GM12878 (cell line): Measurements from ENCODE around the gene OR6B2. TPM values are rescaled to one million over a fixed set of nuclear protein-coding genes. Genes with fewer than 3 reads are reported as not detected.

Source experiments
- JUND ChIP-seq: IDR thresholded peaks from 2 replicates; pipeline ENCODE4 v1.6.1; 2012; ENCODE audit warnings: low read depth, mild to moderate bottlenecking, low read length, improper control_type of control experiment, moderate library complexity
- NFYB ChIP-seq: IDR thresholded peaks from 2 replicates; pipeline ENCODE4 v1.6.1; 2011; ENCODE audit warnings: low read depth, mild to moderate bottlenecking, low read length, improper control_type of control experiment, moderate library complexity; ENCODE audit not compliant: insufficient read depth
- PBX3 ChIP-seq: IDR thresholded peaks from 2 replicates; pipeline ENCODE4 v1.6.1; 2011; ENCODE audit warnings: mild to moderate bottlenecking, low read depth, low read length, moderate library complexity; ENCODE audit not compliant: insufficient replicate concordance
- POLR2A ChIP-seq: IDR thresholded peaks from 2 replicates; pipeline ENCODE4 v1.6.1; 2011; ENCODE audit warnings: low read depth, mild to moderate bottlenecking, low read length
- SUPT20H ChIP-seq: IDR thresholded peaks from 2 replicates; pipeline ENCODE4 v1.6.1; 2011; ENCODE audit warnings: low read depth, mild to moderate bottlenecking, low read length, moderate library complexity, borderline replicate concordance; ENCODE audit not compliant: control insufficient read depth
- ZBTB11 ChIP-seq: fragments of 450-650 bp; formaldehyde crosslinking; IDR thresholded peaks from 2 replicates; pipeline ENCODE4 v1.5.0; 2022; ENCODE audit warnings: mild to moderate bottlenecking, missing genetic modification characterization
- ZNF384 ChIP-seq: IDR thresholded peaks from 2 replicates; pipeline ENCODE4 v1.6.1; 2012; ENCODE audit warnings: low read depth, mild to moderate bottlenecking, low read length, improper control_type of control experiment, borderline replicate concordance
- polyA plus RNA-seq, 11 experiments: library from polyadenylated mRNA; depleted of rRNA in 4 of 11; unstranded in 6 of 11; stranded (reverse) in 5 of 11; fragments of >200 nt; fragmentation: Nextera tagmentation in 4 of 11; fragmentation: Illumina TruSeq in 1 of 11; extraction: Ambion mirVana in 4 of 11; extraction: Trizol in 1 of 11; gene quantifications; 1 replicate in 1 of 11; 2 replicates in 10 of 11; pipeline versions ENCODE4 v1.2.1 to v1.2.3, GENCODE V29; 2011 to 2016; ENCODE audit warnings: inconsistent platforms in 2 of 11, missing spikeins in 2 of 11, low read depth in 1 of 11
- total RNA-seq, 4 experiments: library from RNA; depleted of rRNA in 3 of 4; stranded (reverse); fragments of >200 nt in 3 of 4; fragmentation: Illumina TruSeq in 1 of 4; extraction: Trizol in 1 of 4; gene quantifications; 2 replicates each; pipeline versions ENCODE4 v1.2.1 to v1.2.3, GENCODE V29; 2013 to 2021

Gene OR6B2
- total and polyA plus RNA-seq, 10 of the 15 experiments (the other 5 are each of a cell fraction or from before 2014, with no cell fraction given) = not detected

GRCh38 chr2:239983004-239983778 is 47.0 kb downstream of the OR6B2 start (continued):
- TF ChIP-seq ZBTB11 (CRISPR knock-in tag) (no peak), ZNF384 (no peak), POLR2A (no peak), JUND (no peak), NFYB (no peak), PBX3 (no peak), SUPT20H (no peak)
- TF ChIP-seq, all 136 proteins: peak for 0

Other genes with a start within 250 kb of the OR6B2 start
- 149 and 172 TPM in 2 replicates for gene NDUFA10, start 5.1 kb downstream of the OR6B2 start, total RNA-seq (2014; rRNA removed)
- gene NDUFA10, start 5.1 kb downstream of the OR6B2 start, total RNA-seq (2014; rRNA removed; fragmentation: Illumina TruSeq; extraction: Trizol) = 104 and 106 TPM in 2 replicates
- 144 and 147 TPM in 2 replicates for gene NDUFA10, start 5.1 kb downstream of the OR6B2 start, total RNA-seq (2021)
- 123 and 160 TPM in 2 replicates for gene NDUFA10, start 5.1 kb downstream of the OR6B2 start, polyA plus RNA-seq (2011; rRNA removed)
- gene NDUFA10, start 5.1 kb downstream of the OR6B2 start, polyA plus RNA-seq (2014; fragmentation: Illumina TruSeq; extraction: Trizol) = 112 and 116 TPM in 2 replicates
- gene NDUFA10, start 5.1 kb downstream of the OR6B2 start, polyA plus RNA-seq (2014; fragmentation: Nextera tagmentation; extraction: Ambion mirVana) = 100 to 1,000 TPM in 1 of 2 experiments, 10 to 100 TPM in 1; 44.1 to 133 TPM
- 155 and 169 TPM in 2 replicates for gene NDUFA10, start 5.1 kb downstream of the OR6B2 start, polyA plus RNA-seq (2014; rRNA removed)
- gene NDUFA10, start 5.1 kb downstream of the OR6B2 start, polyA plus RNA-seq (2016; fragmentation: Nextera tagmentation; extraction: Ambion mirVana) = 100 to 1,000 TPM; 215 to 216 TPM
- gene OR6B3, start 23.1 kb upstream of the OR6B2 start, total RNA-seq (2014; rRNA removed) = not detected in 2 replicates
- gene OR6B3, start 23.1 kb upstream of the OR6B2 start, total RNA-seq (2014; rRNA removed; fragmentation: Illumina TruSeq; extraction: Trizol) = not detected in 2 replicates
- not detected in 2 replicates for gene OR6B3, start 23.1 kb upstream of the OR6B2 start, total RNA-seq (2021)
- not detected in 2 replicates for gene OR6B3, start 23.1 kb upstream of the OR6B2 start, polyA plus RNA-seq (2011; rRNA removed)
- gene OR6B3, start 23.1 kb upstream of the OR6B2 start, polyA plus RNA-seq (2014; fragmentation: Illumina TruSeq; extraction: Trizol) = not detected in 2 replicates
- gene OR6B3, start 23.1 kb upstream of the OR6B2 start, polyA plus RNA-seq (2014; fragmentation: Nextera tagmentation; extraction: Ambion mirVana) = not detected
- not detected in 2 replicates for gene OR6B3, start 23.1 kb upstream of the OR6B2 start, polyA plus RNA-seq (2014; rRNA removed)
- gene OR6B3, start 23.1 kb upstream of the OR6B2 start, polyA plus RNA-seq (2016; fragmentation: Nextera tagmentation; extraction: Ambion mirVana) = not detected
- 220 and 228 TPM in 2 replicates for gene COPS9, start 105.9 kb upstream of the OR6B2 start, total RNA-seq (2014; rRNA removed)
- gene COPS9, start 105.9 kb upstream of the OR6B2 start, total RNA-seq (2014; rRNA removed; fragmentation: Illumina TruSeq; extraction: Trizol) = 116 and 125 TPM in 2 replicates
- 125 and 130 TPM in 2 replicates for gene COPS9, start 105.9 kb upstream of the OR6B2 start, total RNA-seq (2021)
- gene COPS9, start 105.9 kb upstream of the OR6B2 start, polyA plus RNA-seq (2011; rRNA removed) = 204 and 206 TPM in 2 replicates
- gene COPS9, start 105.9 kb upstream of the OR6B2 start, polyA plus RNA-seq (2014; fragmentation: Illumina TruSeq; extraction: Trizol) = 34.3 and 80.8 TPM in 2 replicates
- 100 to 1,000 TPM; 124 to 246 TPM for gene COPS9, start 105.9 kb upstream of the OR6B2 start, polyA plus RNA-seq (2014; fragmentation: Nextera tagmentation; extraction: Ambion mirVana)
- 418 and 419 TPM in 2 replicates for gene COPS9, start 105.9 kb upstream of the OR6B2 start, polyA plus RNA-seq (2014; rRNA removed)
- gene COPS9, start 105.9 kb upstream of the OR6B2 start, polyA plus RNA-seq (2016; fragmentation: Nextera tagmentation; extraction: Ambion mirVana) = 100 to 1,000 TPM; 361 to 385 TPM
- gene OTOS, start 110.2 kb upstream of the OR6B2 start, total RNA-seq (2014; rRNA removed) = not detected in 2 replicates
- not detected in 2 replicates for gene OTOS, start 110.2 kb upstream of the OR6B2 start, total RNA-seq (2014; rRNA removed; fragmentation: Illumina TruSeq; extraction: Trizol)
- gene OTOS, start 110.2 kb upstream of the OR6B2 start, total RNA-seq (2021) = not detected in 2 replicates
- not detected in 2 replicates for gene OTOS, start 110.2 kb upstream of the OR6B2 start, polyA plus RNA-seq (2011; rRNA removed)
- gene OTOS, start 110.2 kb upstream of the OR6B2 start, polyA plus RNA-seq (2014; fragmentation: Illumina TruSeq; extraction: Trizol) = not detected in 2 replicates
- gene OTOS, start 110.2 kb upstream of the OR6B2 start, polyA plus RNA-seq (2014; fragmentation: Nextera tagmentation; extraction: Ambion mirVana) = not detected
- gene OTOS, start 110.2 kb upstream of the OR6B2 start, polyA plus RNA-seq (2014; rRNA removed) = not detected in 2 replicates
- gene OTOS, start 110.2 kb upstream of the OR6B2 start, polyA plus RNA-seq (2016; fragmentation: Nextera tagmentation; extraction: Ambion mirVana) = not detected